DOHH2 (cell line): Measurements from ENCODE around the gene ZNF609.
A peak's percentile ranks its signal among the peaks of the same experiment; 100 is the strongest.

Experiments used
- H3F3A ChIP-seq: fragments of 200-600 bp; sonication (generic), shearing (Covaris generic); 2 replicates; pipeline ENCODE4 v1.6.0; 2016; ENCODE audit warnings: antibody characterized with exemption, mild to moderate bottlenecking; ENCODE audit not compliant: control insufficient read depth, insufficient read depth
- H3K27ac ChIP-seq: fragments of 200-600 bp; sonication (generic); 2 replicates; pipeline ENCODE4 v1.5.1; 2014; ENCODE audit warnings: low read depth, mild to moderate bottlenecking, low read length, moderate library complexity
- H3K27me3 ChIP-seq: fragments of 200-600 bp; sonication (generic); 2 replicates; pipeline ENCODE4 v1.6.1; 2014; ENCODE audit warnings: mild to moderate bottlenecking, low read length, mixed read lengths; ENCODE audit not compliant: control insufficient read depth
- H3K36me3 ChIP-seq: fragments of 200-600 bp; sonication (generic); 2 replicates; pipeline ENCODE4 v1.6.1; 2014; ENCODE audit warnings: mild to moderate bottlenecking, low read length, moderate library complexity, mixed read lengths; ENCODE audit not compliant: control insufficient read depth
- H3K4me1 ChIP-seq: fragments of 200-600 bp; sonication (generic); 2 replicates; pipeline ENCODE4 v1.6.1; 2014; ENCODE audit warnings: mild to moderate bottlenecking, low read length, mixed read lengths; ENCODE audit not compliant: control insufficient read depth
- H3K4me2 ChIP-seq: fragments of 200-600 bp; sonication (generic); 2 replicates; pipeline ENCODE4 v1.6.0; 2014; ENCODE audit warnings: mild to moderate bottlenecking, low read length, moderate library complexity
- H3K4me3 ChIP-seq: fragments of 200-600 bp; sonication (generic); 2 replicates; pipeline ENCODE4 v1.5.1; 2014; ENCODE audit warnings: mild to moderate bottlenecking, low read length, mixed read lengths
- H3K79me2 ChIP-seq: fragments of 200-600 bp; sonication (generic); 2 replicates; pipeline ENCODE4 v1.6.1; 2014; ENCODE audit warnings: mild to moderate bottlenecking, low read length, mixed read lengths; ENCODE audit not compliant: control insufficient read depth
- H3K9me2 ChIP-seq: fragments of 200-600 bp; sonication (generic); replicated peaks from 2 replicates; pipeline ENCODE4 v1.6.1; 2014; ENCODE audit warnings: mild to moderate bottlenecking, low read length, mixed read lengths; ENCODE audit not compliant: control insufficient read depth
- H3K9me3 ChIP-seq: fragments of 200-600 bp; sonication (generic); 2 replicates; pipeline ENCODE4 v1.6.1; 2014; ENCODE audit warnings: antibody characterized with exemption, low read length, mixed read lengths; ENCODE audit not compliant: control insufficient read depth, insufficient read depth
- H4K20me1 ChIP-seq: fragments of 200-600 bp; sonication (generic); 2 replicates; pipeline ENCODE4 v1.6.0; 2014; ENCODE audit warnings: low read depth, mild to moderate bottlenecking, antibody characterized with exemption, low read length, moderate library complexity; ENCODE audit not compliant: control insufficient read depth, insufficient read depth
- CTCF ChIP-seq: fragments of 200-600 bp; sonication (generic); IDR thresholded peaks from one replicate; pipeline ENCODE4 v1.5.1; 2014; ENCODE audit warnings: antibody characterized with exemption, mild to moderate bottlenecking, low read depth, low read length; ENCODE audit not compliant: poor library complexity, severe bottlenecking
- EZH2phosphoT487 ChIP-seq: fragments of 200-600 bp; sonication (generic); IDR thresholded peaks from 2 replicates; pipeline ENCODE4 v1.6.1; 2017; ENCODE audit warnings: borderline replicate concordance, mild to moderate bottlenecking, antibody characterized with exemption, low read length, moderate library complexity, mixed read lengths

ZNF609 gene, protein sequence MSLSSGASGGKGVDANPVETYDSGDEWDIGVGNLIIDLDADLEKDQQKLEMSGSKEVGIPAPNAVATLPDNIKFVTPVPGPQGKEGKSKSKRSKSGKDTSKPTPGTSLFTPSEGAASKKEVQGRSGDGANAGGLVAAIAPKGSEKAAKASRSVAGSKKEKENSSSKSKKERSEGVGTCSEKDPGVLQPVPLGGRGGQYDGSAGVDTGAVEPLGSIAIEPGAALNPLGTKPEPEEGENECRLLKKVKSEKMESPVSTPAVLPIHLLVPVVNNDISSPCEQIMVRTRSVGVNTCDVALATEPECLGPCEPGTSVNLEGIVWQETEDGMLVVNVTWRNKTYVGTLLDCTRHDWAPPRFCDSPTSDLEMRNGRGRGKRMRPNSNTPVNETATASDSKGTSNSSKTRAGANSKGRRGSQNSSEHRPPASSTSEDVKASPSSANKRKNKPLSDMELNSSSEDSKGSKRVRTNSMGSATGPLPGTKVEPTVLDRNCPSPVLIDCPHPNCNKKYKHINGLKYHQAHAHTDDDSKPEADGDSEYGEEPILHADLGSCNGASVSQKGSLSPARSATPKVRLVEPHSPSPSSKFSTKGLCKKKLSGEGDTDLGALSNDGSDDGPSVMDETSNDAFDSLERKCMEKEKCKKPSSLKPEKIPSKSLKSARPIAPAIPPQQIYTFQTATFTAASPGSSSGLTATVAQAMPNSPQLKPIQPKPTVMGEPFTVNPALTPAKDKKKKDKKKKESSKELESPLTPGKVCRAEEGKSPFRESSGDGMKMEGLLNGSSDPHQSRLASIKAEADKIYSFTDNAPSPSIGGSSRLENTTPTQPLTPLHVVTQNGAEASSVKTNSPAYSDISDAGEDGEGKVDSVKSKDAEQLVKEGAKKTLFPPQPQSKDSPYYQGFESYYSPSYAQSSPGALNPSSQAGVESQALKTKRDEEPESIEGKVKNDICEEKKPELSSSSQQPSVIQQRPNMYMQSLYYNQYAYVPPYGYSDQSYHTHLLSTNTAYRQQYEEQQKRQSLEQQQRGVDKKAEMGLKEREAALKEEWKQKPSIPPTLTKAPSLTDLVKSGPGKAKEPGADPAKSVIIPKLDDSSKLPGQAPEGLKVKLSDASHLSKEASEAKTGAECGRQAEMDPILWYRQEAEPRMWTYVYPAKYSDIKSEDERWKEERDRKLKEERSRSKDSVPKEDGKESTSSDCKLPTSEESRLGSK (N-terminal part only)

DNA sequence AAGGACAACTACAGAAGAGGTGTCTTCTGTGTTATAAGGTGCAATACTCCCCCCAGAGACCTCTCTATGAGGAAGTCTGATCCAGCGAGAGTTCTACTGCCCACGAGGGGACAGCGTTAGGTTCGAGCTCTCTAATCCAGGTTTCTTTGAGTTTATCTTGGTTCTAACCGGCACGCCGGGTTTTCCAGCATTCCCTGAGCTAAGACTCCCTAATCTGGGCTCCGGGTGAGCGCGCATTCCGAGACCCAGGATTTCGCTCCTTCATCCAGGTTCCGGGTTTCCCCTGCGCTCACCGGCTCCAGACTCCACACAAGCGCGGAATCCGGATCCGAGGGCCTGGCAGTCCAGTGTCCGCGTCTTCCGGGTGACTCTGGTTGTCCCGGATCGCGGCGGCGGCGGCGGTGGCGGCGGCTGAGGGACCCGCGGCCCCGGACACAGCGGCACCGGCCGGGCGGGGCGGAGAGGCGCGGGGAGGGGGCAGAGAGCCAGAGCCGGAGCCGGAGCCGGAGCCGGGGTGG, at the start of gene ZNF609:
Gene ZNF609 (plus strand): TSS at position 373 of the 518 bp plus-strand sequence. CDS start 38,842 bp downstream, outside the sequence.
- H3K4me1 ChIP-seq, result peaks cover 82% of the 10 kb centered on the region

DNA sequence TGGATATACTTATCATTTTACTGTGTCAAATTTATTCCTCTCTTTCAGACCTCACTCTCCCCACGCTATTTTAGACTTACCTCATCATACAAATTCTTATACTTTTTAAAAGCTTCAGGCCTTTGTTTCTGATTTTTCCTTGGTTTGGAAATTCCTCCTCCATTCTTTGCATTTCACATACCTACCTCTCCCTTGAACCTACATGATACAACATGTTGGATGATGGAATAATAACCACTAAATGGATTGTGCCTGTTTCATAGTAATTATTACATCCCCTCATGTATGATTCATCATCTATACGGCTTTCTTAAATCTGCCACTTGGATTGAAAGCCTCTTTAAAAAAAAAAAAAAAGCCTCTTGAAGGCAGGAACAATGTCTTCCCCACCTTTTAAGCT, 48.2 kb upstream of the ZNF609 start:
- Histone ChIP-seq H3K4me1 (no peaks in the 10 kb centered on the region), H3K9me3 (no peaks in the 10 kb centered on the region), H3K27ac (no peak overlapping the region), H3K79me2 (no peaks in the 10 kb centered on the region), H3K36me3 (peaks cover 18% of the 10 kb centered on the region), H3K4me2 (no peak overlapping the region), H4K20me1 (no peaks in the 10 kb centered on the region), H3K27me3 (no peaks in the 10 kb centered on the region), H3F3A (no peaks in the 10 kb centered on the region), H3K9me2 (no peaks in the 10 kb centered on the region), H3K4me3 (no peak overlapping the region)
- no peak for TF ChIP-seq CTCF
- no peak for TF ChIP-seq EZH2phosphoT487

More for the DNA sequence above, at the start of gene ZNF609:
- H3K9me2 ChIP-seq, result no peaks in the 10 kb centered on the region
- H4K20me1 ChIP-seq, result peaks cover 6% of the 10 kb centered on the region; the same call in 1 of the 2 replicates
- peaks cover 12% of the 10 kb centered on the region for H3F3A ChIP-seq
- H3K79me2 ChIP-seq, result peaks cover 42% of the 10 kb centered on the region
- H3K4me3 ChIP-seq, result peak within 1 kb of the TSS; percentile 74
- H3K27me3 ChIP-seq, result no peaks in the 10 kb centered on the region
- TF ChIP-seq CTCF (no peak), EZH2phosphoT487 (no peak)
- H3K9me3 ChIP-seq, result no peaks in the 10 kb centered on the region
- H3K36me3 ChIP-seq, result no peaks in the 10 kb centered on the region
- H3K27ac ChIP-seq, result peak within 1 kb of the TSS; percentile 43
- H3K4me2 ChIP-seq, result peak within 1 kb of the TSS; percentile 62

GRCh38 chr15:64422697-64423096, 37.7 kb upstream of the ZNF609 start:
- Histone ChIP-seq H3K79me2 (no peaks in the 10 kb centered on the region), H3K9me3 (no peaks in the 10 kb centered on the region), H3K9me2 (no peaks in the 10 kb centered on the region), H3K36me3 (peaks cover 7% of the 10 kb centered on the region), H4K20me1 (no peaks in the 10 kb centered on the region), H3K4me2 (no peak overlapping the region), H3K27ac (no peak overlapping the region), H3K27me3 (no peaks in the 10 kb centered on the region), H3F3A (no peaks in the 10 kb centered on the region; the same call in 1 of the 2 replicates), H3K4me1 (no peaks in the 10 kb centered on the region), H3K4me3 (no peak overlapping the region)
- TF ChIP-seq EZH2phosphoT487 (no peak), CTCF (no peak)
